Skin epidermis (tissue), 12 donors: ENCODE data around the gene CARD9.

ENCODE experiments used
- H3K27ac ChIP-seq, 21 experiments: fragments of 200-600 bp; sonication (generic) in 11 of 21; one replicate each; pipeline ENCODE4 v1.5.0; 2020; ENCODE audit warnings: mild to moderate bottlenecking in 3 of 21, inconsistent platforms in 2 of 21, moderate library complexity in 2 of 21
- H3K4me3 ChIP-seq, 7 experiments: fragments of 200-600 bp; sonication (generic) in 2 of 7; one replicate each; pipeline ENCODE4 v1.5.0; 2020; ENCODE audit warnings: inconsistent platforms in 2 of 7, mild to moderate bottlenecking in 2 of 7, moderate library complexity in 1 of 7

Gene CARD9

GRCh38 chr9:136367296-136368145, 5.9 kb downstream of the CARD9 start:
- Histone ChIP-seq H3K4me3 (no peak overlapping the region), H3K27ac (no peak overlapping the region)

- no peak overlapping the region for H3K4me3 ChIP-seq
- H3K27ac ChIP-seq: peak overlapping the region in 1 of 21 experiments; percentile 42
Observed at GRCh38 chr9:136366826-136367225, 6.6 kb downstream of the CARD9 start.

- H3K4me3 ChIP-seq: no peak overlapping the region
- H3K27ac ChIP-seq: peak overlapping the region in 4 of 21 experiments; percentile 19 to 42 (median 36)
Observed at GRCh38 chr9:136365775-136366222, 7.7 kb downstream of the CARD9 start.

GRCh38 chr9:136364942-136365774, 8.3 kb downstream of the CARD9 start:
- peak overlapping the region in 2 of 21 experiments; percentile 19 to 42 for H3K27ac ChIP-seq
- H3K4me3 ChIP-seq: no peak overlapping the region

GRCh38 chr9:136363949-136364748, 9.3 kb downstream of the CARD9 start:
- Histone ChIP-seq H3K4me3 (peak overlapping the region in 4 of 7 experiments; percentile 65 to 91 (median 84)), H3K27ac (peak overlapping the region in 4 of 21 experiments; percentile 65 to 91 (median 84))

GRCh38 chr9:136363106-136363948, 10.1 kb downstream of the CARD9 start, which contains the start of gene DNLZ:
Gene DNLZ, minus strand, starts transcription at chr9:136363744. Its CDS starts 30 bp downstream, at chr9:136363714.
- Histone ChIP-seq H3K27ac (peak within 1 kb of the TSS; percentile 65 to 97 (median 91)), H3K4me3 (peak within 1 kb of the TSS; percentile 65 to 94 (median 83))

GRCh38 chr9:136362450-136362784, 11.1 kb downstream of the CARD9 start:
- Histone ChIP-seq H3K4me3 (no peak overlapping the region), H3K27ac (peak overlapping the region in 15 of 21 experiments; percentile 20 to 97 (median 74))

- Histone ChIP-seq H3K27ac (peak overlapping the region in 15 of 21 experiments; percentile 42 to 96 (median 64)), H3K4me3 (no peak overlapping the region)
Observed at GRCh38 chr9:136361754-136362449, 11.6 kb downstream of the CARD9 start.

GRCh38 chr9:136361047-136361753, 12.3 kb downstream of the CARD9 start:
- H3K4me3 ChIP-seq: no peak overlapping the region
- H3K27ac ChIP-seq: peak overlapping the region in 14 of 21 experiments; percentile 42 to 94 (median 56)

- no peak overlapping the region for H3K27ac ChIP-seq
- H3K4me3 ChIP-seq: no peak overlapping the region
Observed at GRCh38 chr9:136359774-136360718, 13.4 kb downstream of the CARD9 start.

- H3K27ac ChIP-seq: no peak overlapping the region
Observed at GRCh38 chr9:136358888-136359287, 14.6 kb downstream of the CARD9 start.

GRCh38 chr9:136358016-136358415, 15.5 kb downstream of the CARD9 start:
- H3K27ac ChIP-seq: no peak overlapping the region
- H3K4me3 ChIP-seq: no peak overlapping the region

More at GRCh38 chr9:136358888-136359287, 14.6 kb downstream of the CARD9 start:
- H3K4me3 ChIP-seq: no peak overlapping the region

GRCh38 chr9:136357202-136357725, 16.2 kb downstream of the CARD9 start:
- H3K4me3 ChIP-seq: no peak overlapping the region
- no peak overlapping the region for H3K27ac ChIP-seq

GRCh38 chr9:136355616-136356557, 17.6 kb downstream of the CARD9 start:
- H3K4me3 ChIP-seq: no peak overlapping the region
- H3K27ac ChIP-seq: no peak overlapping the region

- Histone ChIP-seq H3K27ac (peak overlapping the region in 3 of 21 experiments; percentile 20 to 26 (median 24)), H3K4me3 (no peak overlapping the region)
Observed at GRCh38 chr9:136354592-136355085, 18.8 kb downstream of the CARD9 start.
